K562 (cell line): ENCODE measurements around the gene SAPCD1. TPM values are rescaled to one million over a fixed set of nuclear protein-coding genes. Genes with fewer than 3 reads are reported as not detected.

Source experiments
- ATAC-seq: fragments of 200-7000 bp; cut with Tn5 transposase; 3 replicates; pipeline ENCODE4 v1.9.1; 2020; ENCODE audit warnings: moderate library complexity
- BruUV-seq: library from RNA; stranded (reverse); fragments of 400-500 nt; replicated peaks from 2 replicates; lab custom pipeline; 2021; lab: Mats Ljungman, UMichigan
- CTCF ChIA-PET: fragments of 300-600 bp; formaldehyde crosslinking; extraction: SDS; loops from one replicate; lab custom pipeline; 2021; ENCODE audit warnings: low intra/inter-chr PET ratio; lab: Yijun Ruan, JAX
- POLR2A ChIA-PET: fragments of 300-600, 350-650 bp; sonication (Branson Sonifier 250); formaldehyde crosslinking; extraction: SDS; loops from one replicate; lab custom pipeline; 2021; ENCODE audit warnings: antibody characterized with exemption, inconsistent platforms; lab: Yijun Ruan, JAX
- DNase-seq, 4 experiments: peaks; one replicate each; pipeline versions ENCODE4 v3.0.0 to v3.0.0-alpha.2; 2011 to 2018; ENCODE audit warnings: low spot score in 3 of 4, mixed read lengths in 3 of 4; ENCODE audit errors: extremely low read depth in 1 of 4
- FAIRE-seq: peaks from 2 replicates; lab custom pipeline; 2011; peaks lifted over from hg19 to GRCh38; lab: Jason Lieb, UNC
- H2AFZ ChIP-seq: 2 replicates; pipeline ENCODE4 v1.6.0; 2011; ENCODE audit warnings: low read depth, low read length, control low read depth, inconsistent platforms
- H3K27ac ChIP-seq: fragments of 200-600 bp; 3 replicates; pipeline ENCODE4 v1.8.0; 2011; ENCODE audit warnings: low read depth, mild to moderate bottlenecking, control low read depth, inconsistent platforms, low read length, moderate library complexity, mixed read lengths; ENCODE audit errors: extremely low read depth
- H3K27me3 ChIP-seq, 2 experiments: fragments of 300-600 bp in 1 of 2; 2 replicates in 1 of 2; 3 replicates in 1 of 2; pipeline versions ENCODE4 v1.6.0 to v1.8.0; 2011; ENCODE audit warnings: inconsistent platforms in 2 of 2, low read length in 2 of 2, mild to moderate bottlenecking in 1 of 2, mixed read lengths in 1 of 2, moderate library complexity in 1 of 2; ENCODE audit not compliant: control insufficient read depth in 2 of 2, insufficient read depth in 2 of 2
- H3K36me3 ChIP-seq: fragments of 300-600 bp; 3 replicates; pipeline ENCODE4 v1.8.0; 2011; ENCODE audit warnings: mild to moderate bottlenecking, low read length, inconsistent platforms; ENCODE audit not compliant: control insufficient read depth, insufficient read depth
- H3K4me1 ChIP-seq, 2 experiments: fragments of 200-600 bp in 1 of 2; replicated peaks in 1 of 2; 2 replicates in 1 of 2; 3 replicates in 1 of 2; pipeline versions ENCODE4 v1.5.1 to v1.8.0; 2011; ENCODE audit warnings: inconsistent platforms in 2 of 2, low read length in 2 of 2, mild to moderate bottlenecking in 1 of 2, mixed read lengths in 1 of 2, moderate library complexity in 1 of 2; ENCODE audit not compliant: control insufficient read depth in 2 of 2, insufficient read depth in 2 of 2
- H3K4me2 ChIP-seq: 2 replicates; pipeline ENCODE4 v1.6.1; 2011; ENCODE audit warnings: low read length, control low read depth, inconsistent platforms, mixed read lengths; ENCODE audit not compliant: insufficient read depth
- H3K4me3 ChIP-seq: fragments of 200-600 bp; sonication (generic), shearing (Covaris generic); 2 replicates; pipeline ENCODE4 v1.5.1; 2016; ENCODE audit warnings: control low read depth, inconsistent platforms
- H3K79me2 ChIP-seq: fragments of 200-600 bp; 3 replicates; pipeline ENCODE4 v1.8.0; 2011; ENCODE audit warnings: low read length, inconsistent platforms; ENCODE audit not compliant: control insufficient read depth, insufficient read depth
- H3K9ac ChIP-seq, 2 experiments: 2 replicates each; pipeline versions ENCODE4 v1.6.0 to v1.6.1; 2011; ENCODE audit warnings: low read depth in 2 of 2, low read length in 2 of 2, control low read depth in 1 of 2, inconsistent platforms in 1 of 2, mild to moderate bottlenecking in 1 of 2, mixed read lengths in 1 of 2; ENCODE audit not compliant: insufficient read depth in 1 of 2
- H3K9me1 ChIP-seq: one replicate; pipeline ENCODE4 v1.6.0; 2011; ENCODE audit warnings: inconsistent platforms, mild to moderate bottlenecking, low read length, moderate library complexity; ENCODE audit not compliant: control insufficient read depth, insufficient read depth
- H3K9me3 ChIP-seq: replicated peaks from 2 replicates; pipeline ENCODE4 v1.5.1; 2011; ENCODE audit warnings: low read depth, low read length, inconsistent platforms; ENCODE audit not compliant: control insufficient read depth, insufficient read depth
- H4K20me1 ChIP-seq: replicated peaks from 2 replicates; pipeline ENCODE4 v1.6.1; 2011; ENCODE audit warnings: low read length, inconsistent platforms, mixed read lengths; ENCODE audit not compliant: control insufficient read depth, insufficient read depth
- AFF4 ChIP-seq: sonication (generic); formaldehyde crosslinking; IDR thresholded peaks from 2 replicates; pipeline ENCODE4 v1.8.0; 2023; ENCODE audit warnings: mild to moderate bottlenecking, missing genetic modification reagents
- CBFA2T2 ChIP-seq: fragments of 450-650 bp; conservative IDR thresholded peaks from 2 replicates; pipeline ENCODE4 v1.6.1; 2017; ENCODE audit warnings: mild to moderate bottlenecking
- CXXC5 ChIP-seq: fragments of 250-450 bp; sonication (Bioruptor Pico); IDR thresholded peaks from 2 replicates; pipeline ENCODE4 v1.8.0; 2022; ENCODE audit warnings: inconsistent platforms, mild to moderate bottlenecking, moderate library complexity
- GATAD2B ChIP-seq: fragments of 450-650 bp; IDR thresholded peaks from 2 replicates; pipeline ENCODE4 v1.6.1; 2017; ENCODE audit warnings: mild to moderate bottlenecking, borderline replicate concordance
- PHF20 ChIP-seq: fragments of 450-650 bp; IDR thresholded peaks from 2 replicates; pipeline ENCODE4 v1.6.1; 2018; ENCODE audit not compliant: partially characterized antibody
- POLR2B ChIP-seq: fragments of 450-650 bp; IDR thresholded peaks from 2 replicates; pipeline ENCODE4 v1.6.1; 2018; ENCODE audit warnings: low read depth; ENCODE audit not compliant: partially characterized antibody
- RBM25 ChIP-seq: fragments of 200-400 bp; formaldehyde crosslinking; IDR thresholded peaks from 2 replicates; pipeline ENCODE4 v1.6.1; 2018; ENCODE audit warnings: low read length, low read depth, moderate library complexity; ENCODE audit not compliant: severe bottlenecking
- ZNF197 ChIP-seq: fragments of 200-800 bp; sonication (Bioruptor generic); IDR thresholded peaks from 2 replicates; pipeline ENCODE4 v1.6.1; 2016; ENCODE audit warnings: low read depth, missing genetic modification characterization, missing compliant biosample characterization
- ZNF766 ChIP-seq: fragments of 200-800 bp; sonication (Bioruptor generic); conservative IDR thresholded peaks from 2 replicates; pipeline ENCODE4 v1.6.1; 2016; ENCODE audit warnings: missing genetic modification characterization, missing compliant biosample characterization
- WGBS: fragments of 100-300 bp; shearing (Covaris generic); methylation state at CpG from one replicate; pipeline ENCODE4 v1.1.6; 2016; ENCODE audit warnings: low coverage, mixed read lengths; ENCODE audit not compliant: insufficient coverage; ENCODE audit errors: missing lambda C conversion rate; 5-methylcytosine and 5-hydroxymethylcytosine counted together
- in situ Hi-C: fragments of 300-500 bp; cut with MboI; formaldehyde crosslinking; loops from 4 replicates; pipeline ENCODE4 v1.15.0; 2018; ENCODE audit warnings: inconsistent platforms, mixed read lengths
- intact Hi-C: fragments of 100-400 bp; cut with micrococcal nuclease; formaldehyde crosslinking; loops from 2 replicates; pipeline ENCODE4 v1.14.2; 2022
- polyA plus RNA-seq, 8 experiments: library from polyadenylated mRNA; depleted of rRNA in 4 of 8; stranded (reverse) in 5 of 8; unstranded in 3 of 8; fragments of >200 nt; fragmentation: Nextera tagmentation in 2 of 8; fragmentation: Illumina TruSeq in 1 of 8; extraction: Ambion mirVana in 2 of 8; extraction: Trizol in 1 of 8; gene quantifications; 2 replicates each; pipeline versions ENCODE4 v1.2.1 to v1.2.3, GENCODE V29; 2011 to 2014; ENCODE audit warnings: inconsistent platforms in 1 of 8, missing spikeins in 1 of 8
- total RNA-seq, 7 experiments: library from RNA; depleted of rRNA in 6 of 7; stranded (reverse); fragments of >200 nt in 6 of 7; fragmentation: Illumina TruSeq in 2 of 7; extraction: Trizol in 2 of 7; gene quantifications; 2 replicates each; pipeline versions ENCODE4 v1.2.1 to v1.2.3, GENCODE V29; 2011 to 2021; ENCODE audit warnings: low replicate concordance in 1 of 7
- TF ChIP-seq, protein P1 (sequence below): sonication (generic); formaldehyde crosslinking; IDR thresholded peaks from 2 replicates; pipeline ENCODE4 v1.8.1; 2023; ENCODE audit warnings: mild to moderate bottlenecking, missing genetic modification reagents
- TF ChIP-seq, protein P2 (sequence below): fragments of 250-450 bp; sonication (Bioruptor Pico); IDR thresholded peaks from 2 replicates; pipeline ENCODE4 v1.8.0; 2022; ENCODE audit warnings: moderate library complexity, mild to moderate bottlenecking, inconsistent platforms

SAPCD1 gene
- total and polyA plus RNA-seq, 9 of the 15 experiments (the other 6 are each of a cell fraction or from before 2014, with no cell fraction given): 2.6 to 30.2 (median 7.4) TPM

DNA sequence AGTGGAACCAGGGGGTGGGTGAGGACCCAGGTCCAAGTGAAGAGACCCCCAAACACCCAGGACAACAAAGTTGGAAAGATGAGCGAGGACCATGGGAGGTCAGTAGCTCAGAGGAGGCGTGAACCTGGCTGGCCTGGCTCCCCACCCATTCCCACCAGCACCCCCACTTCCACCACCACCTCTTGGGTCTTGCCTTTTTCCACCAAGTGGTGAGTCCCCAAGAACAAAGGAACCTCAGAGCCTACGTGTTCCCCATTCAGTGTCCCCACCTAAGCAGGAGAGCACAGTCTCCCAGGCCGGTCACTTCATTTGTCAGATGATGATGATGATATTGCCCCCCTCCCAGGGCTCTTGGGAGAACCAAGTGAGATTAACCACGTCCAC lies 15.2 kb downstream of the SAPCD1 start:
- H3K4me2 ChIP-seq: peak overlapping the region; percentile 56
- H3K9ac ChIP-seq: peak overlapping the region; percentile 64 to 88; a peak in 3 of 4 replicates
- ATAC-seq (peak; percentile 1), FAIRE-seq (no peak), DNase-seq (peak in 1 of 4 experiments; percentile 64)
- peaks cover 6% of the 10 kb centered on the region for H3K9me1 ChIP-seq
- H3K36me3 ChIP-seq: peaks cover 53% of the 10 kb centered on the region; the same call in 2 of the 3 replicates
- ChIA-PET CTCF (interaction anchor here (0.7 to 1.1 kb wide), 2 partner anchors 52 to 231 kb away, joined by 3 to 4 read pairs; partner anchors contain the start of gene ATP6V1G2), POLR2A (interaction anchor here (0.6 to 8.8 kb wide), 29 partner anchors 9 to 1080 kb away, joined by 3 to 47 read pairs (median 5); partner anchors contain the start of genes ABHD16A, BAG6, DDAH2 and GPANK1)
- H3K9me3 ChIP-seq: no peaks in the 10 kb centered on the region
- in situ Hi-C loops: no loop called here
- no peaks in the 10 kb centered on the region for H3K79me2 ChIP-seq
- BruUV-seq: no TSS peak
- intact Hi-C loops: loop anchor here (2.0 to 10.0 kb wide), 2 partner anchors 17 to 233 kb away; partner anchors contain the start of genes ATP6V1G2, DDX39B, NFKBIL1 and VARS1
- no peaks in the 10 kb centered on the region for H3K27me3 ChIP-seq
- H4K20me1 ChIP-seq: no peaks in the 10 kb centered on the region
- WGBS: 47% methylated on average over 5 of the region's 5 CpGs
- peaks cover 43 to 86% of the 10 kb centered on the region in 2 experiments for H3K4me1 ChIP-seq
- no peak overlapping the region for H2AFZ ChIP-seq
- H3K27ac ChIP-seq: peak overlapping the region; percentile 87
- no peak overlapping the region for H3K4me3 ChIP-seq
- TF ChIP-seq GATAD2B (no peak), CBFA2T2 (no peak), POLR2B (no peak), AFF4 (no peak), CXXC5 (CRISPR knock-in tag) (no peak), PHF20 (no peak), ZNF766 (peak; percentile 9; the same call in 1 of the 2 replicates), ZNF197 (CRISPR knock-in tag) (0 out of 2 replicates have a peak, but pooled peaks have one; percentile 6), RBM25 (no peak)
- TF ChIP-seq, protein P1, sequence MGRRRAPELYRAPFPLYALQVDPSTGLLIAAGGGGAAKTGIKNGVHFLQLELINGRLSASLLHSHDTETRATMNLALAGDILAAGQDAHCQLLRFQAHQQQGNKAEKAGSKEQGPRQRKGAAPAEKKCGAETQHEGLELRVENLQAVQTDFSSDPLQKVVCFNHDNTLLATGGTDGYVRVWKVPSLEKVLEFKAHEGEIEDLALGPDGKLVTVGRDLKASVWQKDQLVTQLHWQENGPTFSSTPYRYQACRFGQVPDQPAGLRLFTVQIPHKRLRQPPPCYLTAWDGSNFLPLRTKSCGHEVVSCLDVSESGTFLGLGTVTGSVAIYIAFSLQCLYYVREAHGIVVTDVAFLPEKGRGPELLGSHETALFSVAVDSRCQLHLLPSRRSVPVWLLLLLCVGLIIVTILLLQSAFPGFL (CRISPR knock-in tag): no peak
- TF ChIP-seq, protein P2, sequence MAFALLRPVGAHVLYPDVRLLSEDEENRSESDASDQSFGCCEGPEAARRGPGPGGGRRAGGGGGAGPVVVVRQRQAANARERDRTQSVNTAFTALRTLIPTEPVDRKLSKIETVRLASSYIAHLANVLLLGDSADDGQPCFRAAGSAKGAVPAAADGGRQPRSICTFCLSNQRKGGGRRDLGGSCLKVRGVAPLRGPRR (CRISPR knock-in tag): peak; percentile 68; the same call in 1 of the 2 replicates
